ENCODE results near the gene TNIP2. TPM values are rescaled to one million over a fixed set of nuclear protein-coding genes. Genes with fewer than 3 reads are reported as not detected.

TNIP2 gene
- total RNA-seq, 1 donor from 2014 or later = 33.7 TPM

- H3K36me3 Mint-ChIP-seq (ENCODE audit: low read depth, unreplicated experiment) = peaks cover 30% of the 10 kb centered on the region
- Histone ChIP-seq H3K27ac (ENCODE audit: low read depth, low read length) (no peak overlapping the region), H3K36me3 (ENCODE audit: insufficient read depth, low read length) (peaks cover 7% of the 10 kb centered on the region), H3K4me2 (ENCODE audit: low read length) (no peak overlapping the region), H3K9ac (ENCODE audit: low read length) (no peak overlapping the region), H2AFZ (ENCODE audit: low read depth, low read length) (no peak overlapping the region), H3K4me1 (ENCODE audit: insufficient read depth, low read length) (no peaks in the 10 kb centered on the region), H3K4me3 (ENCODE audit: insufficient read depth, low read depth, low read length) (no peak overlapping the region), H3K79me2 (ENCODE audit: insufficient read depth, low read length) (no peaks in the 10 kb centered on the region), H3K9me3 (ENCODE audit: insufficient read depth, low read depth, low read length) (no peaks in the 10 kb centered on the region), H4K20me1 (ENCODE audit: insufficient read depth, low read length) (no peaks in the 10 kb centered on the region), H3K27me3 (ENCODE audit: insufficient read depth, low read length) (no peaks in the 10 kb centered on the region)
- no peaks in the 10 kb centered on the region for H3K4me1 Mint-ChIP-seq (ENCODE audit: low read depth, unreplicated experiment)
- H3K27ac Mint-ChIP-seq (ENCODE audit: unreplicated experiment) = no peak overlapping the region
- no peaks in the 10 kb centered on the region for H3K27me3 Mint-ChIP-seq (ENCODE audit: low read depth, unreplicated experiment)
- no peak overlapping the region for H3K4me3 Mint-ChIP-seq (ENCODE audit: unreplicated experiment)
- TF ChIP-seq EZH2 (IDR thresholded peaks at IDR 0.05; ENCODE audit: insufficient read depth, low read length) (no peak), CTCF (IDR thresholded peaks at IDR 0.05; ENCODE audit: insufficient read depth, low read depth, low read length) (no peak)
- no peak for FAIRE-seq
- H3K9me3 Mint-ChIP-seq (ENCODE audit: unreplicated experiment) = no peaks in the 10 kb centered on the region
- no peak for DNase-seq (ENCODE audit: low read depth)
Observed at GRCh38 chr4:2731907-2732317, 24.2 kb downstream of the TNIP2 start.

GRCh38 chr4:2729533-2729875 is 26.6 kb downstream of the TNIP2 start:
- Histone ChIP-seq H3K27me3 (ENCODE audit: insufficient read depth, low read length) (no peaks in the 10 kb centered on the region), H3K4me2 (ENCODE audit: low read length) (no peak overlapping the region), H3K27ac (ENCODE audit: low read depth, low read length) (no peak overlapping the region), H4K20me1 (ENCODE audit: insufficient read depth, low read length) (no peaks in the 10 kb centered on the region), H2AFZ (ENCODE audit: low read depth, low read length) (no peak overlapping the region), H3K36me3 (ENCODE audit: insufficient read depth, low read length) (peaks cover 7% of the 10 kb centered on the region), H3K4me1 (ENCODE audit: insufficient read depth, low read length) (no peaks in the 10 kb centered on the region), H3K9ac (ENCODE audit: low read length) (no peak overlapping the region), H3K79me2 (ENCODE audit: insufficient read depth, low read length) (no peaks in the 10 kb centered on the region), H3K4me3 (ENCODE audit: insufficient read depth, low read depth, low read length) (no peak overlapping the region), H3K9me3 (ENCODE audit: insufficient read depth, low read depth, low read length) (no peaks in the 10 kb centered on the region)
- H3K27ac Mint-ChIP-seq (ENCODE audit: unreplicated experiment) = no peak overlapping the region
- peaks cover 22% of the 10 kb centered on the region for H3K36me3 Mint-ChIP-seq (ENCODE audit: low read depth, unreplicated experiment)
- FAIRE-seq (no peak), DNase-seq (ENCODE audit: low read depth) (no peak)
- no peak overlapping the region for H3K4me3 Mint-ChIP-seq (ENCODE audit: unreplicated experiment)
- H3K9me3 Mint-ChIP-seq (ENCODE audit: unreplicated experiment) = no peaks in the 10 kb centered on the region
- no peak for TF ChIP-seq CTCF (IDR thresholded peaks at IDR 0.05; ENCODE audit: insufficient read depth, low read depth, low read length)
- no peak for TF ChIP-seq EZH2 (IDR thresholded peaks at IDR 0.05; ENCODE audit: insufficient read depth, low read length)
- no peaks in the 10 kb centered on the region for H3K4me1 Mint-ChIP-seq (ENCODE audit: low read depth, unreplicated experiment)
- H3K27me3 Mint-ChIP-seq (ENCODE audit: low read depth, unreplicated experiment) = no peaks in the 10 kb centered on the region

- H3K27ac ChIP-seq (ENCODE audit: low read depth, low read length) = no peak overlapping the region
- Mint-ChIP-seq H3K4me3 (ENCODE audit: unreplicated experiment) (no peak overlapping the region), H3K36me3 (ENCODE audit: low read depth, unreplicated experiment) (peaks cover 21% of the 10 kb centered on the region), H3K9me3 (ENCODE audit: unreplicated experiment) (no peaks in the 10 kb centered on the region), H3K27me3 (ENCODE audit: low read depth, unreplicated experiment) (no peaks in the 10 kb centered on the region), H3K4me1 (ENCODE audit: low read depth, unreplicated experiment) (no peaks in the 10 kb centered on the region), H3K27ac (ENCODE audit: unreplicated experiment) (no peak overlapping the region)
- no peaks in the 10 kb centered on the region for H3K79me2 ChIP-seq (ENCODE audit: insufficient read depth, low read length)
- no peak for DNase-seq (ENCODE audit: low read depth)
- no peaks in the 10 kb centered on the region for H3K9me3 ChIP-seq (ENCODE audit: insufficient read depth, low read depth, low read length)
- no peak overlapping the region for H3K4me2 ChIP-seq (ENCODE audit: low read length)
- H2AFZ ChIP-seq (ENCODE audit: low read depth, low read length) = no peak overlapping the region
- no peaks in the 10 kb centered on the region for H3K4me1 ChIP-seq (ENCODE audit: insufficient read depth, low read length)
- H4K20me1 ChIP-seq (ENCODE audit: insufficient read depth, low read length) = no peaks in the 10 kb centered on the region
- TF ChIP-seq CTCF (IDR thresholded peaks at IDR 0.05; ENCODE audit: insufficient read depth, low read depth, low read length) = no peak
- no peak for TF ChIP-seq EZH2 (IDR thresholded peaks at IDR 0.05; ENCODE audit: insufficient read depth, low read length)
- H3K27me3 ChIP-seq (ENCODE audit: insufficient read depth, low read length) = no peaks in the 10 kb centered on the region
- H3K4me3 ChIP-seq (ENCODE audit: insufficient read depth, low read depth, low read length) = no peak overlapping the region
- FAIRE-seq = no peak
- peaks cover 7% of the 10 kb centered on the region for H3K36me3 ChIP-seq (ENCODE audit: insufficient read depth, low read length)
- no peak overlapping the region for H3K9ac ChIP-seq (ENCODE audit: low read length)
Observed at GRCh38 chr4:2728806-2729532, 27.2 kb downstream of the TNIP2 start.
